ENCODE results near the gene MCF2L.

Gene MCF2L

GRCh38 chr13:112985803-112986408 lies 16.9 kb downstream of the MCF2L start:
- no peak for TF ChIP-seq CTCF (IDR thresholded peaks at IDR 0.05; ENCODE audit: low read depth, low read length, missing control alignments)

GRCh38 chr13:112986470-112986869 lies 17.5 kb downstream of the MCF2L start:
- Histone ChIP-seq H3K36me3 (replicated peaks) (no peaks in the 10 kb centered on the region), H3K27ac (no peak overlapping the region), H3K27me3 (replicated peaks) (peaks cover 15% of the 10 kb centered on the region), H3K4me3 (ENCODE audit: low read depth, low read length) (no peak overlapping the region)
- in situ Hi-C loops (cut with HindIII; ENCODE audit: low pct_ligation_motif_present, low sequenced_read_pairs): no loop called here
- no peak for TF ChIP-seq CTCF (IDR thresholded peaks at IDR 0.05; ENCODE audit: low read depth, low read length, missing control alignments)
- no peak for DNase-seq

More at GRCh38 chr13:112985803-112986408, 16.9 kb downstream of the MCF2L start:
- peaks cover 15% of the 10 kb centered on the region for H3K27me3 ChIP-seq (replicated peaks)
- DNase-seq: no peak
- no peaks in the 10 kb centered on the region for H3K36me3 ChIP-seq (replicated peaks)
- H3K4me3 ChIP-seq (ENCODE audit: low read depth, low read length): no peak overlapping the region
- in situ Hi-C loops (cut with HindIII; ENCODE audit: low pct_ligation_motif_present, low sequenced_read_pairs): no loop called here
- H3K27ac ChIP-seq: no peak overlapping the region

- in situ Hi-C loops (cut with HindIII; ENCODE audit: low pct_ligation_motif_present, low sequenced_read_pairs): no loop called here
- no peak for DNase-seq
- no peaks in the 10 kb centered on the region for H3K36me3 ChIP-seq (replicated peaks)
- no peak overlapping the region for H3K4me3 ChIP-seq (ENCODE audit: low read depth, low read length)
- H3K27ac ChIP-seq: no peak overlapping the region
- no peak for TF ChIP-seq CTCF (IDR thresholded peaks at IDR 0.05; ENCODE audit: low read depth, low read length, missing control alignments)
- H3K27me3 ChIP-seq (replicated peaks): peaks cover 15% of the 10 kb centered on the region
Measured at GRCh38 chr13:112986946-112987681, 18.1 kb downstream of the MCF2L start.

GRCh38 chr13:112987682-112988024 lies 18.6 kb downstream of the MCF2L start:
- in situ Hi-C loops (cut with HindIII; ENCODE audit: low pct_ligation_motif_present, low sequenced_read_pairs): no loop called here
- no peak for TF ChIP-seq CTCF (IDR thresholded peaks at IDR 0.05; ENCODE audit: low read depth, low read length, missing control alignments)
- H3K36me3 ChIP-seq (replicated peaks): no peaks in the 10 kb centered on the region
- H3K4me3 ChIP-seq (ENCODE audit: low read depth, low read length): no peak overlapping the region
- H3K27ac ChIP-seq: no peak overlapping the region
- DNase-seq: no peak
- peaks cover 15% of the 10 kb centered on the region for H3K27me3 ChIP-seq (replicated peaks)

DNA sequence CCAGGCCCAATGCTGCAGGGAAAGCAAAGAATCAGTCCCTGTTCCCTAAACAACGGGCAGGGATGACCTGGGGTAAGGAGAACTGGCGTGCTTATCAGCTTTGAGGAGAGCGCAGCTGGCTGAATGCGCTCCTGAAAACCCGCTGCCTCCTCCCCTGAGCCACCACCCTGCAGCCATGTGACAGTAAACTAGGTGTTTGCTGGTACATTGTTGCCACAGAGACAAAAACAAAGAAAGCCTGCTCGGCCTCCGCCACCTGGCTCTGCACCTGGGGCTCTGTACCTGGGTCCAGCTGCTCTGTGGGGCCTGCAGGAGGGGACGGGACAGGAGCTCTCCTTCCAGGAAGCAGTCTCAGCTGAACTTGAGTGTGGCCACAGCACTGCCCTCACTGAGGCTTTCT lies 21.8 kb downstream of the MCF2L start:
- Histone ChIP-seq H3K27me3 (replicated peaks) (peaks cover 2% of the 10 kb centered on the region), H3K27ac (no peak overlapping the region), H3K4me3 (ENCODE audit: low read depth, low read length) (no peak overlapping the region), H3K36me3 (replicated peaks) (no peaks in the 10 kb centered on the region)
- DNase-seq: no peak
- in situ Hi-C loops (cut with HindIII; ENCODE audit: low pct_ligation_motif_present, low sequenced_read_pairs): no loop called here
- TF ChIP-seq CTCF (IDR thresholded peaks at IDR 0.05; ENCODE audit: low read depth, low read length, missing control alignments): no peak

All from brain microvascular endothelial cell (primary cell).